H9 (cell line): Measurements from ENCODE around the gene ADM. TPM values are rescaled to one million over a fixed set of nuclear protein-coding genes. Genes with fewer than 3 reads are reported as not detected.

ENCODE experiments used
- DNase-seq: peaks from one replicate; pipeline ENCODE4 v3.0.0-alpha.2; 2017
- H2AFZ ChIP-seq: one replicate; pipeline ENCODE4 v1.6.1; 2013; ENCODE audit warnings: mild to moderate bottlenecking, low read length, control low read depth, moderate library complexity
- H2AK5ac ChIP-seq: 2 replicates; pipeline ENCODE4 v1.6.1; 2013; ENCODE audit warnings: low read length, control low read depth, mixed read lengths; ENCODE audit not compliant: insufficient read length
- H2BK120ac ChIP-seq: one replicate; pipeline ENCODE4 v1.6.1; 2013; ENCODE audit warnings: low read depth, mild to moderate bottlenecking, low read length, control low read depth, inconsistent platforms; ENCODE audit not compliant: poor library complexity, severe bottlenecking
- H2BK12ac ChIP-seq: 2 replicates; pipeline ENCODE4 v1.6.1; 2013; ENCODE audit warnings: low read length, control low read depth, mixed read lengths, low read depth; ENCODE audit not compliant: insufficient read length
- H2BK15ac ChIP-seq: 2 replicates; pipeline ENCODE4 v1.6.1; 2013; ENCODE audit warnings: low read depth, low read length, control low read depth
- H2BK20ac ChIP-seq: one replicate; pipeline ENCODE4 v1.6.1; 2013; ENCODE audit warnings: low read depth, mild to moderate bottlenecking, low read length, control low read depth, inconsistent platforms; ENCODE audit not compliant: poor library complexity, severe bottlenecking
- H2BK5ac ChIP-seq: 2 replicates; pipeline ENCODE4 v1.6.1; 2013; ENCODE audit warnings: low read length, control low read depth, mixed read lengths; ENCODE audit not compliant: insufficient read length
- H3K14ac ChIP-seq: 2 replicates; pipeline ENCODE4 v1.6.1; 2013; ENCODE audit warnings: low read length, control low read depth; ENCODE audit not compliant: insufficient read depth
- H3K18ac ChIP-seq: 2 replicates; pipeline ENCODE4 v1.6.1; 2013; ENCODE audit warnings: low read depth, mild to moderate bottlenecking, mixed read lengths, low read length, control low read depth; ENCODE audit not compliant: insufficient read length
- H3K23ac ChIP-seq: 2 replicates; pipeline ENCODE4 v1.6.1; 2013; ENCODE audit warnings: low read length, control low read depth, mixed read lengths, low read depth; ENCODE audit not compliant: insufficient read length
- H3K23me2 ChIP-seq: 2 replicates; pipeline ENCODE4 v1.6.1; 2013; ENCODE audit warnings: low read depth, mild to moderate bottlenecking, mixed read lengths, low read length, control low read depth; ENCODE audit not compliant: insufficient read length, poor library complexity, severe bottlenecking
- H3K27ac ChIP-seq: 2 replicates; pipeline ENCODE4 v1.5.1; 2013; ENCODE audit warnings: low read length, control low read depth, mixed read lengths, low read depth; ENCODE audit not compliant: insufficient read length
- H3K27me3 ChIP-seq: 2 replicates; pipeline ENCODE4 v1.6.1; 2013; ENCODE audit warnings: low read length, control low read depth, inconsistent platforms; ENCODE audit not compliant: insufficient read depth
- H3K4ac ChIP-seq: 2 replicates; pipeline ENCODE4 v1.6.1; 2013; ENCODE audit warnings: low read depth, mild to moderate bottlenecking, control low read depth, inconsistent platforms, low read length, moderate library complexity
- H3K4me1 ChIP-seq: 2 replicates; pipeline ENCODE4 v1.6.1; 2013; ENCODE audit warnings: low read length, control low read depth, inconsistent platforms; ENCODE audit not compliant: insufficient read depth
- H3K4me2 ChIP-seq: 2 replicates; pipeline ENCODE4 v1.6.1; 2013; ENCODE audit warnings: low read length, control low read depth, mixed read lengths; ENCODE audit not compliant: insufficient read length, insufficient read depth
- H3K56ac ChIP-seq: 2 replicates; pipeline ENCODE4 v1.6.1; 2013; ENCODE audit warnings: low read depth, mild to moderate bottlenecking, mixed read lengths, low read length, control low read depth; ENCODE audit not compliant: insufficient read length
- H3K79me1 ChIP-seq: 2 replicates; pipeline ENCODE4 v1.6.1; 2013; ENCODE audit warnings: low read depth, mild to moderate bottlenecking, moderate library complexity, low read length, control low read depth, inconsistent platforms; ENCODE audit not compliant: insufficient read depth, poor library complexity, severe bottlenecking
- H3K79me2 ChIP-seq: 2 replicates; pipeline ENCODE4 v1.6.1; 2013; ENCODE audit warnings: low read length, control low read depth, inconsistent platforms; ENCODE audit not compliant: insufficient read depth
- H3K9ac ChIP-seq: 2 replicates; pipeline ENCODE4 v1.6.1; 2013; ENCODE audit warnings: low read length, control low read depth, mixed read lengths; ENCODE audit not compliant: insufficient read length; ENCODE audit errors: extremely low read depth
- H3K9me3 ChIP-seq: one replicate; pipeline ENCODE4 v1.6.1; 2013; ENCODE audit warnings: low read depth, low read length, inconsistent platforms; ENCODE audit not compliant: control insufficient read depth
- H3T11ph ChIP-seq: one replicate; pipeline ENCODE4 v1.6.1; 2013; ENCODE audit warnings: mild to moderate bottlenecking, low read length, control low read depth, inconsistent platforms
- H4K20me1 ChIP-seq: one replicate; pipeline ENCODE4 v1.6.1; 2013; ENCODE audit not compliant: control insufficient read depth, insufficient read length, insufficient read depth
- H4K5ac ChIP-seq: 2 replicates; pipeline ENCODE4 v1.6.1; 2013; ENCODE audit warnings: low read depth, mild to moderate bottlenecking, mixed read lengths, low read length, control low read depth; ENCODE audit not compliant: insufficient read length
- H4K8ac ChIP-seq: replicated peaks from 2 replicates; pipeline ENCODE4 v1.6.1; 2013; ENCODE audit warnings: low read length, control low read depth, mixed read lengths, low read depth; ENCODE audit not compliant: insufficient read length
- H4K91ac ChIP-seq: 2 replicates; pipeline ENCODE4 v1.6.1; 2013; ENCODE audit warnings: low read depth, mild to moderate bottlenecking, moderate library complexity, mixed read lengths, low read length, control low read depth; ENCODE audit not compliant: insufficient read length
- H3K27ac Mint-ChIP-seq, 3 experiments: 2 replicates in 2 of 3; 3 replicates in 1 of 3; pipeline ENCODE4 v1.8.0; 2020 to 2021; ENCODE audit warnings: mixed read lengths in 3 of 3, mild to moderate bottlenecking in 1 of 3, moderate library complexity in 1 of 3
- H3K27me3 Mint-ChIP-seq: 2 replicates; pipeline ENCODE4 v1.8.0; 2021; ENCODE audit warnings: low read depth, mild to moderate bottlenecking, moderate library complexity, mixed read lengths
- H3K36me3 Mint-ChIP-seq, 3 experiments: 2 replicates in 2 of 3; 3 replicates in 1 of 3; pipeline ENCODE4 v1.8.0; 2020 to 2021; ENCODE audit warnings: low read depth in 3 of 3, mixed read lengths in 3 of 3; ENCODE audit not compliant: insufficient read depth in 1 of 3
- H3K4me1 Mint-ChIP-seq, 2 experiments: 2 replicates each; pipeline ENCODE4 v1.8.0; 2020; ENCODE audit warnings: mixed read lengths in 2 of 2
- H3K4me3 Mint-ChIP-seq, 2 experiments: 2 replicates in 1 of 2; 3 replicates in 1 of 2; pipeline ENCODE4 v1.8.0; 2020 to 2021; ENCODE audit warnings: mild to moderate bottlenecking in 2 of 2, mixed read lengths in 2 of 2, moderate library complexity in 1 of 2
- H3K9me3 Mint-ChIP-seq, 2 experiments: 2 replicates in 1 of 2; 3 replicates in 1 of 2; pipeline ENCODE4 v1.8.0; 2020; ENCODE audit warnings: mild to moderate bottlenecking in 2 of 2, mixed read lengths in 2 of 2, moderate library complexity in 1 of 2
- CTCF ChIP-seq: fragments of 200-600 bp; sonication (generic); conservative IDR thresholded peaks from 3 replicates; pipeline ENCODE4 v1.8.0; 2021; ENCODE audit warnings: antibody characterized with exemption, mild to moderate bottlenecking
- WGBS: extraction: QIAGEN DNeasy Blood & Tissue Kit; methylation state at CpG from one replicate; pipeline ENCODE4 v1.1.7; 2013; ENCODE audit warnings: missing lambda C conversion rate, low lambda C conversion rate, mixed read lengths; ENCODE audit not compliant: insufficient read length; ENCODE audit errors: extremely low coverage; 5-methylcytosine and 5-hydroxymethylcytosine counted together
- total RNA-seq: library from RNA; stranded (reverse); gene quantifications from 2 replicates; pipeline ENCODE4 v1.2.1, GENCODE V29; 2021

Gene ADM
- total RNA-seq, 1 experiment from 2014 or later = 99.1 TPM

DNA sequence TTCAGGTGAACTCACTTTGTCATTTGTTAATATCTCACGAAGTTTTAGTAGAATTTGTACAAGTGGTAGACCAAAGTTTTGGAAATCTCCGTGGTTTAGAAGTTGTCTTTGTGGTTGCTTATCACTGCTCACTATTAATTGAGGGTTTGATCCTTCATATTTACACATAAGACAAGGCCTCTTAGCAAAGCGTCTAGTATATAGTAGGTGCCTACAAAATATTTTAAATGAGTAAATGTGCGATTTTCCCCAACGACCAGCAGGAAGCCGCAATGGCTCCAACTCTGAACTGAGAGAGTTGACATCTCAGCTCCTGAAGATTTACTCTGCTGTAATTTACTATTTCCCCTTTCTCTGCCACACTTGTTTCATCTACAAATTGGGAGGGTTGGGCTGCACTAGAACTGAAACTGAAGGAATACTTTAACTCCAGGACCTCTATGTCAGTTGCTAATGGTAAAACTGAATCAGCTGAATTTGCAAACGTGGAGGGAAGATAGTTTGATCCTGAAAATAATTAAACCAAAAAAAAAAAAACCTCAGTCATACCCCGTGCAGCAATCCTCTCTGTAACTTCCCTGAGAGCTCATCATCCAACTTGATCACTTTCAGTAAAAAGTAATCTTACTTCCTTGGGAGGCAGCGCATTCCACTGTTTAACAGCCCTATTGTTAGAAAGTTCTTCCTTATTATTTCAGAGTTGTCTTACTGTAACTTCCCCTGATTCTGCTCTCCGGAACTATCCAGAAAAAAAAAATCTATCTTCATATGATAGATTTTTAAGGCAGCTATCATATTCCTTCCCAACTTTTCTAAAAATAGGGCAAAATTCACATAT is 9.6 kb upstream of the ADM start:
- Histone ChIP-seq H2BK5ac (no peak overlapping the region), H3K4me2 (peak overlapping the region; percentile 81), H4K91ac (no peak overlapping the region), H4K5ac (no peak overlapping the region), H4K8ac (no peak overlapping the region), H2BK15ac (no peak overlapping the region), H3K9ac (peak overlapping the region; percentile 46), H2BK20ac (no peak overlapping the region), H4K20me1 (no peaks in the 10 kb centered on the region), H3K18ac (no peak overlapping the region), H3K27me3 (no peaks in the 10 kb centered on the region), H2BK12ac (no peak overlapping the region), H3K14ac (no peak overlapping the region), H3K79me2 (peaks cover 3% of the 10 kb centered on the region; the same call in 1 of the 2 replicates), H3K23ac (no peak overlapping the region), H3K4me1 (peaks cover 6% of the 10 kb centered on the region; the same call in 1 of the 2 replicates), H3T11ph (no peak overlapping the region), H3K56ac (no peak overlapping the region), H3K23me2 (peaks cover 8% of the 10 kb centered on the region), H2AFZ (no peak overlapping the region), H2BK120ac (no peak overlapping the region), H3K9me3 (no peaks in the 10 kb centered on the region), H3K79me1 (no peaks in the 10 kb centered on the region), H2AK5ac (no peak overlapping the region), H3K27ac (no peak overlapping the region), H3K4ac (no peak overlapping the region)
- Mint-ChIP-seq H3K27me3 (no peaks in the 10 kb centered on the region; the same call in 1 of the 2 replicates), H3K36me3 (peaks cover 9 to 19% (median 17%) of the 10 kb centered on the region in 3 experiments; a peak in 6 of 7 replicates), H3K9me3 (no peaks in the 10 kb centered on the region; a peak in 1 of 5 replicates), H3K4me3 (peak overlapping the region; percentile 84 to 93), H3K27ac (peak overlapping the region in 1 of 3 experiments; percentile 9; a peak in 2 of 7 replicates), H3K4me1 (peaks cover 33 to 36% of the 10 kb centered on the region in 2 experiments)
- DNase-seq = no peak
- no CpG with 5 or more reads among the region's 10 CpGs for WGBS
- no peak for TF ChIP-seq CTCF
